GM21526 (cell line): ENCODE data around the gene TSPYL4.
A peak's percentile ranks its signal among the peaks of the same experiment; 100 is the strongest.
"Not testable (repeated sequence)": the region's sequence is repeated elsewhere in the genome, so short reads cannot be mapped to it uniquely, and the experiment has no call there.

Source experiments
- ATAC-seq: cut with Tn5 transposase; IDR thresholded peaks from one replicate; pipeline ENCODE4 v1.9.1; 2021; ENCODE audit warnings: moderate library complexity; ENCODE audit not compliant: unreplicated experiment, low FRiP score

The TSPYL4 gene

DNA sequence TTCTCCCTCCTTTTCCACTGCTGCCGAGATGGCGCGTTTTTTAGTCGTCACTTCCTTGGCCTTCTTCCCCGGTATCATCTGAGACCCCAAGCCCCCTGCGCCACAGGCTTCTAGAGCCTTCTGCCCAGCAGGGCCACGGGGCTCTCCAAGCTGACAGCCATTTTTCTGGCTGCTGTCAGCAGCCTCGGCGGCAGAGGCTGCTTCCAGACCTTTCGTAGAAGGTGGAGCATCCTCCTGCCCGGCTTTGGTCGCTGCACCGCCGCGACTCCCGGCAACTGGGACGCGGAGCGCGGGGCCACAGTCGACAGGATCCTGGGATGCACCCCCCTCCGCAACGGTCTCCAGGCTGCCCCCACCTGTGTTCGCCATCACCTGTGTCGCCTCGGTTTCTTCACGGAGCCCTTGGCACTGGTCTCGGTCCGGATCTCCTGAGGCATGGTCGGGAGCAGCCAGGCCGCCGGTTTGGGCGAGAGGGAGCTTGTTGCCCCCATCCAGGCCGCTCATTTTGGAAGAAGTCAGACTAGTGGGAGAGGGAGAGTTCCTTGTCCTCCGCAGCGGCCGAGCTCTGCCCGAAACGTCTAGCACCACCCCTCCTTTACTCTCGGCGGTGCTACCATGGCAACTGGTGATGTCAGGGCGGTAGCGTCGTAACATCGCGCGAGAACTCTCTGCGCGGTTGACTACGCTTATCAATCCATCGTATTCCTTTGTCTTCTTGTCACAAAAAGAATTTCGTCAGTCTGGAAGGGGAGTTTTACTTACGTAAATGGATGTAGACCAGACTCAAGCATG lies at the start of gene TSPYL4:
Gene TSPYL4, minus strand, starts transcription at position 571 of the 792 bp plus-strand sequence. Its CDS starts 67 bp downstream, at position 504.
- peak; percentile 99 for ATAC-seq

DNA sequence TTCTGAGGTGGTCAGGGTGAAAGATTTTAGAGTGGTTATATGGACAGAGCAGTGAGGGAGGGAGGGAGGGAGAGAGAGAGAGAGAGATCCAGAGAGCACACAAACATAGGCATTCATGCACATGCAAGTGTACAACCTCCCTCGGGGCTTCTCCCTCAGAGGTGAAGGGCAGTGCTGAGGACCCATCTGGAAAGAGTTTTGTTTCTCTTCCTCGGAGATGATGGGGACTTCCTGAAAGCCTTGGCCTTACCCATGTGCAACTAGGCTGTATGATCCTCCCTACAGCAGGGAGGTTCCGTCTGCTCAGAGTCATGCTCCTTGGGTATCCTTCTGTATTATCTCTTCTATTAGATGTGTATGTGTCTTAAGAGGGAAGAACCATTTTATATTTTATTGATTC lies 47.2 kb upstream of the TSPYL4 start:
- ATAC-seq = no peak

DNA sequence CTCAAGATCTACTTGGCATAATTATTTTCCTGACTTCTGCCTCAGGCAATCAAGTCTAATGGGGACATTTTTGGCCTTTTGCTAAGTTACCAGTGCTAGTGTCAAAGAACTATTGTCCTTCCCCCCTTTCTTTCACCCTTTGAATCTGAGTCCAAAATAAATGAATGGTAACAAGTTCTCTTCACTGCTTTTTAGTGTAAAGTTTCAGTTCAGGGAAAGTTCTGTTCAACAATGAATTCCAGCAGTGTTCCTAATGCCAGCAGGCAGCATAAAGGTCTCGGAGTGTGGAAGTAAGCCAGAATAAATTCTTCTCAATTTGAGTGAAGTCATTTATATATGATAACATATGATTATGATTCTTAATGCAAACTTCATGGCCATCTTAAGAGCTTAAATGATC lies 46.7 kb upstream of the TSPYL4 start:
- no peak for ATAC-seq

DNA sequence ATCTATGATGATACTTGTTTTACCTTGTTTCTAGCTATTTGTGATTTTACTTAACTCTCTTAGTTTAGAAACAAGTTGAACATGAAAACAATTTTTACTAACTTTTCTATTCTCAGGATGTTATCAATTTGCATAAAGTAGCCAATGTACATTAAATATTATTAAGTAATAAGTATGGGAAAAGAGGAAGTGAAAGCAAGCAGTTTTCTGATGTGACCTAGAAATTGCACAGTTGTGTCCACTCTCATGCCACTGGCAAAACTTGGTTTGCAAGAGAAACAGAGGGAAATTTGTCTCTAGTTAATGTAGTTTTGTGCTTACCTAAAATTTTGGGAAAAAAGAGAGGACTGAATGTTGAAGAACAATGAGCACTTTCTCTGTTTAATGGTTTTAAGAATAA lies 45.1 kb upstream of the TSPYL4 start:
- no peak for ATAC-seq

DNA sequence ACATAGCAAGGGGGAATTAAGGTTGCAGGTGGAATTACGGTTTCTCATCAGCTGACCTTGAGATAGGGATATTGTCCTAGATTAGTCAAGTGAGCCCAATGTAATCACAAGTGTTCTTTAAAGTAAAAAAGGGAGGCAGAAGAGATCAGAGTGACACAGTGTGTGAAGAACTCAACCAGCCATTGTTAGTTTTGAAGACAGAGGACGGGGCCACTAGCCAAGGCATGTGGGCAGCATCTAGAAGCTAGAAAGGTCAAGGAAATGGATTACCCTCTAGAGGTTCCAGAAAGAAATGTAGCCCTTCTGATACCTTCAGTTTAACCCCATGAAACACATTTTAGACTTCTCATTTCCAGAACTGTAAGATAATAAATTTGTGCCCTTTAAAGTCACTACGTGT lies 44.4 kb upstream of the TSPYL4 start:
- ATAC-seq = no peak

DNA sequence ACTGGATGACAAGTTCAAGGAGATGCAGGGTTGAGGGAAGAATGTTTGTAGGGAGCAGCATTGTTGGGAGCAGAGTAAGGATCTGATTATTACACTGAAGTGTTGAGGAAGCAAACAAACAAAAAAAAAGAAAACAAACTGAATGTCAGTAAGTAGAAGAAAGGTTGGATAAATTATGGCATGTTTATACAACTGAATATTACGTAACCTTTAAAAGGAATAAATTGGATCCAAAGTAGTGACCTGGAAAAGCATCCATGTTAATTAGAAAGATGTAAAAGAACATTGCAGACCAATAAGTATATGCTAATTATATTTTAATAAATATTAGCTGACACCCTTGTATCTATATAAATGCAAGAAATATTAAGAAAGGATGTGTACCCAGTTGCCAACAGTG lies 38.7 kb upstream of the TSPYL4 start:
- ATAC-seq = no peak

DNA sequence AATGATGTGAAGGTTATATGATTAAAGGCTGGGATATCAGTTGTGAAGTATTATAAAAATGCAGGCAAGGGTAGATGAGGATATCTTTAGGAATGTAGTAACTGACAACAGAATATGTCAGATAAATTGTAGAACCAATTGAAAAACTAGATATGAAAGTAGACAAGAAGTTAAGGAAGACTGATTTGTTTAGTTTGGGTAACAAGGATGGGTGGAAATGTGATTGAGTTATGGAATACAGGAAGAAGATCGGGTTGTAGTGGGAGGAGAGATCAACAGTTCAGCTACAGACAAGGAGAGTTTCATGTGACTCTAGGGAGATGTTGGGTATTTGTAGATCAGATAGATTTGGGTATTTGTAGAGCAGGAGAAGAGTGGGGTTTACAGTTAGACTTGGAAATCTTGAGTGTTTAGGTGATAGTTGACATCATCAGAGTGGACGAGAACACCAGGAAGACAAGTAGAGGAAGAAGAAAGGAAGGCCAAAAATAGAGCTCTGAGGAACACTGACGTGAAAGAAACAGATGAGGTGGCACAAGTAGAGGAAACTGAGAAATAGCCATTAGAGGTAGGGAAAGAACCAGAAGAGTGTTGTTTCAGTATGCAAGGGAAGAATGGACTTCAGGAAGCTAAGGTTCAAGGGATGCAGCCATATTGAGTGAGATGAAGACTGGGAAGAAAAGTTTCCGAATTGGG lies 38.0 kb upstream of the TSPYL4 start:
- no peak for ATAC-seq

DNA sequence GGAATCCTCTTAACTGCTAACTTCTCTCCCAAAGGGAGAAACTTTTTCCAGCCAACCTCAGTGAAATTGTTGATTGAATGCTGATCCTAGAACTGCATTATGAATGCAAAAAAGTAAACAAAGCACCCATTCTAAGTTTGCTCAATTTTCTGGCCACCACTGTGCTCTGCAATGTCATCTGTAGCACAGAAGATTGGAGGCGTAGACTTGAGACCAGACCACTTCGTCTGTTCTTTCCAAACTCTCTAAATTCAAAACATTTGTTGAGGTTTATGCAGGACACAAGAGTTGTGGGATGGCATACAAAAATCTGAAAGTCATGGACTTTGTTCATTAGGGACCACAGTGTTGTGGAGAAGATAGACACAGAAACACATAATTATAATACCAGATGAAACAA lies 36.9 kb upstream of the TSPYL4 start:
- ATAC-seq = no peak

DNA sequence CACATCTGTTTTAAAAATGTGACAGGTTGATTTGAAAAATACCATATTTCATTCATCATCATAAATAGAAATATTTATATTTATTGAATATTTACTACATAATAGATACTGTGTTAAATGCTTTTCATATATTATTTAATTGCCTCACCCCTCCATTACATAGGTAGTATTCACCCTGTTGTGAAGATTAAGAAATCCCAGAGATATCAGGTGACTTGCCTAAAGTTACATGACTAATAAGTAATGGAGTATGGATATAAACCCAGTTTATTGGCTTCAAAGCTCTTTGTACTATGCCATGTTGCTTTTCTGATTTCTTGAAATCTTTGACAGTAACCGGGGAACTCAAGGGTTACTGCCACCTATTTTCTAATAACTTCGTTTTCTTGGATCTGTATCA lies 36.0 kb upstream of the TSPYL4 start:
- ATAC-seq = no peak

DNA sequence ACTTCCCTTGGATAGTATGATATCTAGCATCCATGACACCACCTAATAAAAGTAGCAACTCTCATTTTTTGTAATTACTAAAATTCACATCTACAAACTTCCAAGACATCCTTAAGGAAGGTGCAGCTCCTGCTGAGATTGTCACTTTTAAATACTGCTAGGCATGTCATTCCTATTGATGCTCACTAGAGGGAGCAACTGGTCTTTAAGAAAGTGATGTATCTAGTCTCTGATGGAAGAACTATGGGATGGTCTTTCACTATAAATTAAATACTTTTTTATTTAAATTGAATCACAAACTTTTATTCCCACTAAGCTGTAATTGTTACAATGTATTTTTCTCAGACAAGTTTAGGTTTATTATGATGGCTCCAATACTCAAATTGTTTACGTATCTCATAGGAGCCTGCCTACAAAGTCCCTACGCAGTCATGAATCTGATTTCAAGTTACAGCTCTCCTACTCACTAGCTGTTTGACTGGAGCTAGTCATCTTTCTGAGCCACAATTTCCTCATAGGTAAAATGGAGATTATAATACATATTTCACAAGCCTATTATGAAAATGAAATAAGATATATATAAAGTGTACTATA lies 33.9 kb upstream of the TSPYL4 start:
- ATAC-seq = peak; percentile 78

DNA sequence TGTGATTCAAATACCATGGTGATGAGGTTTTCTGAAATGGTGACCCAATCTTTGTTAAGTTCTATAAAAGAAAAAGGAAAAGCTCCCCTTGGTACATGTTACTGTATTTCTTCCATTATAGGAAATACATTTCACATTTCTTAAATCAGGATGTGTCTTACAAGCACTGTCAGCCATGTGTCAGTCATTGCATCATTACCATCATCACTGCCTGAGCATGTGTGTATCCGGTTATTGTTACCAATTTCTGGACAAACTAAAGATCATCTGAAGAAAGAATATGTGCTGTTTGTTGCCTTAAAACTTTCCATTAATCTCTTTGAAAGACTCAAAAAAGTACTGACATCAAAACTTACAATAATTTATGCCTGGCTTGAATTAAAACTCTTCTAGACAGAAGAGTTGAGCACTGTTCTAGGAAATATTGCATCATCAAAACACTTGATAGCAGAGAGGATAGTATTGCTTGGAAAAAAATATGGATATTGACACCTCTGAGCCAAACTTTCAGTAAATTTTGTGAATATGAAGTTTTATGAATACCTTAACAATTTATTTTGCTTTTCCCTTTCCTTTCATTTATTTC lies 33.0 kb upstream of the TSPYL4 start:
- ATAC-seq = no peak

DNA sequence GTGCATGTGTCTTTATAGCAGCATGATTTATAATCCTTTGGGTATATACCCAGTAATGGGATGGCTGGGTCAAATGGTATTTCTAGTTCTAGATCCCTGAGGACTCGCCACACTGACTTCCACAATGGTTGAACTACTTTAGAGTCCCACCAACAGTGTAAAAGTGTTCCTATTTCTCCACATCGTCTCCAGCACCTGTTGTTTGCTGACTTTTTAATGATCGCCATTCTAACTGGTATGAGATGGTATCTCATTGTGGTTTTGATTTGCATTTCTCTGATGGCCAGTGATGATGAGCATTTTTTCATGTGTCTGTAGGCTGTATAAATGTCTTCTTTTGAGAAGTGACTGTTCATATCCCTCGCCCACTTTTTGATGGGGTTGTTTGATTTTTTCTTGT lies 31.1 kb upstream of the TSPYL4 start:
- not testable (repeated sequence) for ATAC-seq

DNA sequence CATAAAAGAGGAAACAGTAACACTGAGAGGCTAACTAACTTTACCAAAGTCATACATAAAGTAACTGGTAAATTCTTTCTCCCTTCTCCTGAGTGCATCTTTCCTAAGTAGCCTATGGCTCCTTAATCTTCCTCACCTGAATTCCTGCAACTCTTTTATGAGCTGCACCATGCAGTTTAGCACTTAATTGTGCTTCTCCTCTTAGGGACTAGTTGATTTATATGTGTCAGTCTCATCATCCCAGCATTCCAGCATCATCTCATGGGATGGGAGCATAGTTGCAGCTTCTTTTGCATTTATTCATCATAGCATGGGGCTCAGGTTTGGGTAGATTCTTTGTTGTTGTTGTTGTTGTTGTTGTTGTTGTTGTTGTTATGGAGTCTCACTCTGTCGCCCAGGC lies 29.3 kb upstream of the TSPYL4 start:
- no peak for ATAC-seq

DNA sequence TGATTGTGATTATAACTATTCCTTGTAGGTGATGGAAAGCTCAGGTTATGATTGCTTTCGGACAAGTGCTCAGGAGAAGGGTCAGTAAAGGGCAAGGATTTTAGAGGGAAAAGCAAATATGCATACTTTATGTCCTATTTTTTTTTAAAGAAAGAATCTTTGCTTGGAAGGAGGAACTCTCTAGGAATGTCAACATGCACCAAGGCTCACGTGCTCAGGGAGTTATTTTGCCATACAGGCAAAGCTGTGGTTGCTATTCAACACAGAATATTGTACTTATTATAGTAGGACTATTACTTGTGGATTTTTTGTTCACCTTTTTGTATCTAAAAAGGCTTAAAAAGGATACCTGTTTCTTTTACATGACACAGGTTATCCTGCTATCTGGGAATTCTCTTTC lies 28.8 kb upstream of the TSPYL4 start:
- ATAC-seq = no peak

DNA sequence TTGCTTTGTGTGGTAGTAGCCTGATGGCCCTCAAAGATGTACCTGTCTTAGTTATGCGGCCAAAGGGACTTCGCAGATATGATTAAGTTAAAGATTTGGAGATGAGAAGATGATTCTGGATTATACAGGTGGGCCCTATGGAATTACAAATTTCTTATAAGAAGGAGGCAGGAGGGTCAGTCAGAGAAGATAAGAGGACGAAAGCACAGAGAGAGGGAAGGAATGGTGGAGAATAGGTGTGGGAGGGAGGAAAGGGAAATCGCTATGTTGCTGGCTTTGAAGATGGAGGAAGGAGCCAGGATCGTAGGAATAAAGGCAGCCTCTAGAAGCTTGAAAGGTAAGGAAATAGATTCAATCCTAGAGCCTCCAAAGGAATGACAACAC lies 27.1 kb upstream of the TSPYL4 start:
- ATAC-seq = no peak

DNA sequence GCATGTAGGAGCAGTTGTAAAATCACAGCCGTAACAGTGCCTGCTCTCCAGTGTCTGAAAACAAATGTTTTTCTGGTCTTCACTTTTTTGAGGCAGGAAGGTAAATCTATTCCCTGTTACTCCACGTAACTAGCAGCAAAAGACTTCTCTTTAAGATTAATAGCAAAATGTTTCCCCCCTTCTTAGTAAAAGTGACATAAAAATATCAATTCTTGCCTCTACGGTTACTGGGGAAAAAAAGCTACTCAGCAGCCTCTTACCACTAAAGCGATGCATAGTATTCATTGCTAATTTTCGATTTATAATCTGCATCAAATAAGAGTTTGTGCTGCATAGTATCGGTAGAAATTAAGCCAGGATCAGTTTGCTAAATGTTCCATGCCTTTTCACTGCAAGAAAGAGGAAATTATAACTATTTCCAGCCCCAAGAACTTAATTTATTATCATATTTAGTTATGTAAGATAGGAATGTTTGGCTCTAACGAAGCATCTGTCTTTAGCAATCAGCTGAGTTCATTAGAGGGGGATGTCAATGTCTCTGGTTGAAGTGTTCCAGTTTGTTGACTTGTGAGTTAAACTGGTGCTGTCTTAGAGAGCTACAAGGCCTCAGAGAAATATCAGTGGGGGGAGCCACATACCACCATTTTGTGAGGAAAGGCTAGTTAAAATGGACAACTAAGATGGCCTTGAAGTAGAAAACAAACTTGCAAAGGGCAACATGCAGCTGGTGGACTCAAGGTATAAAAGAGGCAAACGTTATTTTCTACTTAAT lies 26.5 kb upstream of the TSPYL4 start:
- ATAC-seq = no peak

DNA sequence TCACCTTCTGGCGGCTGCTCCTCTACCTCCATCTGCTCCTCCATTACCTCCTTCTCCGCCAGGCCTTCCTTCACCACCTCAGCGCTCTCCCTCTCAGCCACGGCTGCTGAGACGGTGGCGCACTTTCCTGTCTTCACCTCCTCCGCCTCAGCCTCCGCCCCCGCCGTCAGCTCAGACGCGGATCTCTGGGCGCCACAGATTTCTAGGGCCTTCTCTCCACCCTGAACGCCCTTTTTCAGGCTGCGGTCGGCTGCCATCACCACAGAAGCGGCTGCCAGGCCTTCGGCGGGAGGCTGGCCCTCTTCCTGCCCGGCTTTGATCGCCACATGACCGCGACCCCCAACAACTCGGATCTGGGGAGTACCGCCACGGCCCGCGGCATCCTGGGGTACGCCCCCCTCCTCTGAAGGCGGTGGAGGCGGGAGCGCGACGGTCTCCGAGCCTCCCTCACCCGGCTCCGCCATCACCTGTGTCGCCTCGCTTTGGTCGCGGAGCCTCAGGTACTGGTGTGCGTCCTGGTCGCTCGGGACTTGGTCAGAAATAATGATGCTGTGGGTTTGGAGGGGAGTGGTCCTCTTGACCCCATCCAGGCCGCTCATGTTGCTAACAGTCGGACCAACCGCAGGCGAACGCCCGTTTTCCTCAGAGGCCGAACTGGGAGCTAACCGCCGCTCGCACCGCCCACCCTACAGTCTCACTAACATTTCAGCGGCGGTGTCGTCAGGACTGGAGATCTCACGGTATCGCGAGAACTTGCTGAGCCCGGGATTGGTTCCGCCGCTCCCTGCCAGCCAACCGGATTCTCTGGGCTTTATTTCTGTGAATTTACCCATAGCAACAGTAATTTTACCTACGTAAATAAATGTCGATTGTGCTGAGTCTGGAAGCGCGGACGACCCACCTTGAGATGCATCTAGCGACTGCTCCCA lies 25.6 kb upstream of the TSPYL4 start, which contains the start of gene TSPYL1:
Gene TSPYL1, minus strand, starts transcription at position 699 of the 929 bp plus-strand sequence. Its CDS starts 100 bp downstream, at position 599.
- peak; percentile 95 for ATAC-seq

DNA sequence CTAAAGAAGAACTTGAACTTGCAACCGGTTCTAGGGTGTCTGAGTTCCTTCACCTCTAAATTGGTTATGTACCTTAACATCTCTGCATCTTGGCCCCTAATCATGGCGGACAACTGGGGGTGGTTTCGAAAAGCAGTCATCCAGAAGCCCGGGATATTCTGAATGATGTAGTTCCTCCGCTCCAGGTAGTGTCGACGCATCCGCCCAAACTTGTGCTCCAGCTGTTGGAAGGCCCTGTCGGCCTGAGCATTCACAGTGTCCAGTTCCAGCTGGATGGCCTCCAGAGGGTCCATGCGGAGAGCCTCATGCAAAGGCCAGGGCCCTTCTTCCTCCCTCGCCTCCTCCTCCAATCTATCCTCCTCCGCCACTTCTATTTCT lies 25.0 kb upstream of the TSPYL4 start:
- ATAC-seq = peak; percentile 2

DNA sequence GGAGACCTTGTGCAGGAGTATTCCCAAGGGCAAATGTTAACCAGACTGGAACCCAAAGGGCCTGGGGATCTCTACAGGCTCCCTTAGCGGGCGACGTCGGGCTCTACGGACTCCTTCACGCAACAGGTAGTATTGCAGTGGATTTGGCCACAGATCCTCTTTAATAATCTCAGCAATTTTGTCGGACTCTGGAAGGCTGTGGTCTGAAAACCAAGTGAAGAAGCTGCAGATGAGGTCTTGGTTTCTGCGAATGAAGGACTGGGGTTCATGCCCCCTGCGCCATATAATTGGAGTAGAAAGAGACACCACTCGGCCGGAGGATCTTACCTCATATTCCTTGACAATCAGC lies 24.6 kb upstream of the TSPYL4 start:
- no peak for ATAC-seq

DNA sequence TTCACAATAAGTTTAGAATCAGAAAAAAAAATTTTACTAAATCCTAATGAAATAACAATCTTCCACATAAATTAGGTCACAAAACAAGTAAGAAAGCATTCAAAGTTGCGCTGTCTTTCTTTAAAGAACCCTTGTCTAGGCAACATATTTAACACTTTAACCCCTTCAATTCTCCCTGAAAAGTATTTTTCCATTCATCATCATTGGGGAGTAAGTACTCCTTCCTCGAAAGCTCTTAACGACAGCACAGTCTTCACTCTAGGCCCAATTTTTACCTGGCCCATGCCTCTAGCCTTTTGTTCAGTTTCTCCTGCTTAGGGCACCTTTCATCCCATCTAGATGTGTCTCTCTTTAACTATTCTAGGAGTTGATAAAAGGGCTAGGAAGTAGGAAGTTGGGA lies 23.2 kb upstream of the TSPYL4 start:
- ATAC-seq = no peak
